KBM-7 (cell line): ENCODE measurements around the gene FTO.
"Not testable (repeated sequence)": the region's sequence is repeated elsewhere in the genome, so short reads cannot be mapped to it uniquely, and the experiment has no call there.

ENCODE experiments used
- DNase-seq: peaks from one replicate; pipeline ENCODE4 v3.0.0-alpha.2; 2015
- in situ Hi-C: fragments of 300-500 bp; cut with MboI; formaldehyde crosslinking; loops from 2 replicates; pipeline ENCODE4 v1.14.3; 2020; ENCODE audit warnings: low sequenced_read_pairs, low pct_unique_long_range_greater_than_20kb, mixed read lengths

The FTO gene

GRCh38 chr16:54178478-54178976 lies 474.6 kb downstream of the FTO start:
- no peak for DNase-seq
- in situ Hi-C loops, result no loop called here

GRCh38 chr16:54180421-54181359 lies 476.7 kb downstream of the FTO start:
- in situ Hi-C loops, result no loop called here
- no peak for DNase-seq

- in situ Hi-C loops, DNase-seq: not testable (repeated sequence)
Observed at GRCh38 chr16:54181683-54182329, 477.9 kb downstream of the FTO start.

GRCh38 chr16:54185045-54185444 lies 481.1 kb downstream of the FTO start:
- in situ Hi-C loops, result no loop called here
- no peak for DNase-seq

GRCh38 chr16:54191163-54191562 lies 487.2 kb downstream of the FTO start:
- DNase-seq, result no peak
- in situ Hi-C loops, result no loop called here

GRCh38 chr16:54191592-54191991 lies 487.6 kb downstream of the FTO start:
- in situ Hi-C loops, result no loop called here

GRCh38 chr16:54193013-54193664 lies 489.2 kb downstream of the FTO start:
- DNase-seq, result no peak
- in situ Hi-C loops, result no loop called here

More at GRCh38 chr16:54191592-54191991, 487.6 kb downstream of the FTO start:
- DNase-seq, result no peak

GRCh38 chr16:54193665-54194333 lies 489.8 kb downstream of the FTO start:
- in situ Hi-C loops, result no loop called here
- peak; percentile 95 for DNase-seq

GRCh38 chr16:54194334-54194743 lies 490.4 kb downstream of the FTO start:
- in situ Hi-C loops, result no loop called here
- DNase-seq, result no peak

GRCh38 chr16:54197758-54198157 lies 493.8 kb downstream of the FTO start:
- DNase-seq, result no peak
- in situ Hi-C loops, result no loop called here

- in situ Hi-C loops, result no loop called here
- no peak for DNase-seq
Observed at GRCh38 chr16:54199487-54200160, 495.7 kb downstream of the FTO start.

GRCh38 chr16:54200161-54200534 lies 496.2 kb downstream of the FTO start:
- no peak for DNase-seq
- in situ Hi-C loops, result no loop called here

- in situ Hi-C loops, result no loop called here
- no peak for DNase-seq
Observed at GRCh38 chr16:54200720-54201119, 496.8 kb downstream of the FTO start.

GRCh38 chr16:54201200-54201599 lies 497.2 kb downstream of the FTO start:
- DNase-seq, result no peak

More at GRCh38 chr16:54201200-54201599, 497.2 kb downstream of the FTO start:
- in situ Hi-C loops, result no loop called here
